Measurements from ENCODE around the gene SYPL1. TPM values are rescaled to one million over a fixed set of nuclear protein-coding genes. Genes with fewer than 3 reads are reported as not detected.

The SYPL1 gene
- total and polyA plus RNA-seq, 9 of the 15 experiments (the other 6 are each of a cell fraction or from before 2014, with no cell fraction given) = 23.8 to 214 (median 70.2) TPM

GRCh38 chr7:106072715-106073091, 39.4 kb downstream of the SYPL1 start (continued):
- 0 out of 4 replicates have a peak, but pooled peaks of 1 of the 2 experiments have one; percentile 6 for TF ChIP-seq MAZ (CRISPR knock-in tag; conservative IDR thresholded peaks at IDR 0.05 in 1 of 2, IDR thresholded peaks at IDR 0.05 in 1 of 2)

GRCh38 chr7:106071999-106072714, 40.0 kb downstream of the SYPL1 start:
- peaks cover 13 to 32% of the 10 kb centered on the region in 2 experiments for H3K4me1 ChIP-seq (replicated peaks in 1 of 2; ENCODE audit: control insufficient read depth in 2 of 2, insufficient read depth in 2 of 2, low read length in 2 of 2)
- peak; percentile 87 for ATAC-seq
- peak; percentile 81 for TF ChIP-seq ZKSCAN8 (CRISPR knock-in tag; IDR thresholded peaks at IDR 0.05)
- TF ChIP-seq BRF1 (IDR thresholded peaks at IDR 0.05; ENCODE audit: borderline replicate concordance, extremely low read depth, insufficient read length) = no peak
- TF ChIP-seq ZNF174 (CRISPR knock-in tag; IDR thresholded peaks at IDR 0.05) = no peak
- no peak for TF ChIP-seq WHSC1 (IDR thresholded peaks at IDR 0.05; ENCODE audit: low read length)
- no peak for TF ChIP-seq ZSCAN29 (IDR thresholded peaks at IDR 0.05)
- TF ChIP-seq ZNF76 (CRISPR knock-in tag; IDR thresholded peaks at IDR 0.05; ENCODE audit: borderline replicate concordance) = no peak
- no peak for TF ChIP-seq MAFG (tag; conservative IDR thresholded peaks at IDR 0.05)
- TF ChIP-seq ELF2 (CRISPR knock-in tag; IDR thresholded peaks at IDR 0.05) = no peak
- peak in 1 of 2 experiments; percentile 86; a peak in 2 of 4 replicates for TF ChIP-seq ETV6 (IDR thresholded peaks at IDR 0.05; ENCODE audit: borderline replicate concordance in 1 of 2, low read depth in 2 of 2, low read length in 1 of 2)
- no peak for TF ChIP-seq ETV6 (CRISPR knock-in tag; IDR thresholded peaks at IDR 0.05; ENCODE audit: borderline replicate concordance)
- no peak for TF ChIP-seq MAFF (IDR thresholded peaks at IDR 0.05; ENCODE audit: low read length)
- no peak for TF ChIP-seq KLF1 (tag; IDR thresholded peaks at IDR 0.05)
- TF ChIP-seq PTRF (tag; IDR thresholded peaks at IDR 0.05) = no peak
- TF ChIP-seq TCF15 (CRISPR knock-in tag; IDR thresholded peaks at IDR 0.05) = no peak
- no peak for TF ChIP-seq NR2C2 (CRISPR knock-in tag; IDR thresholded peaks at IDR 0.05)
- TF ChIP-seq NR2C2 (tag; IDR thresholded peaks at IDR 0.05) = peak; percentile 80
- TF ChIP-seq TCF3 (CRISPR knock-in tag; IDR thresholded peaks at IDR 0.05) = peak; percentile 98
- TF ChIP-seq JUN (IDR thresholded peaks at IDR 0.05; ENCODE audit: borderline replicate concordance, low read depth, low read length) = peak; percentile 71; the same call in 1 of the 2 replicates
- no peak for TF ChIP-seq JUN (CRISPR knock-in tag; IDR thresholded peaks at IDR 0.05; ENCODE audit: borderline replicate concordance)
- no peak for TF ChIP-seq ATF2 (CRISPR knock-in tag; IDR thresholded peaks at IDR 0.05)

More at GRCh38 chr7:106071999-106072714, 40.0 kb downstream of the SYPL1 start:
- ChIA-PET CTCF (ENCODE audit: low intra/inter-chr PET ratio) (interaction anchor here (0.7 to 0.9 kb wide), 3 partner anchors 63 to 86 kb away, joined by 3 read pairs; no protein-coding TSS in a partner anchor), POLR2A (interaction anchor here (0.6 to 4.7 kb wide), 12 partner anchors 9 to 903 kb away, joined by 3 to 42 read pairs (median 6); partner anchors contain the start of gene SYPL1)
- FAIRE-seq (peak; percentile 87), DNase-seq (ENCODE audit: extremely low read depth in 1 of 4, low spot score in 3 of 4) (peak; percentile 83 to 90 (median 88))
- H4K20me1 ChIP-seq (replicated peaks; ENCODE audit: control insufficient read depth, insufficient read depth, low read length) = peaks cover 8% of the 10 kb centered on the region; the same call in 1 of the 2 replicates
- 0% methylated on average over 9 of the region's 9 CpGs for WGBS (ENCODE audit: insufficient coverage, low coverage, missing lambda C conversion rate)
- H3K4me2 ChIP-seq (ENCODE audit: insufficient read depth, low read length) = peak overlapping the region; percentile 41; the same call in 1 of the 2 replicates
- H3K27ac ChIP-seq (ENCODE audit: extremely low read depth, low read depth, low read length) = no peak overlapping the region
- intact Hi-C loops (cut with micrococcal nuclease) (no loop called here), in situ Hi-C loops (cut with MboI) (no loop called here)
- peaks cover 8 to 29% of the 10 kb centered on the region in 2 experiments; a peak in 3 of 5 replicates for H3K27me3 ChIP-seq (ENCODE audit: control insufficient read depth in 2 of 2, insufficient read depth in 2 of 2, low read length in 2 of 2)
- no peaks in the 10 kb centered on the region for H3K79me2 ChIP-seq (ENCODE audit: control insufficient read depth, insufficient read depth, low read length)
- no peak overlapping the region for H3K9ac ChIP-seq (ENCODE audit: insufficient read depth in 1 of 2, low read depth in 2 of 2, low read length in 2 of 2)
- no TSS peak for BruUV-seq (replicated peaks)
- H3K9me1 ChIP-seq (ENCODE audit: control insufficient read depth, insufficient read depth, low read length) = no peaks in the 10 kb centered on the region
- H2AFZ ChIP-seq (ENCODE audit: low read depth, low read length) = no peak overlapping the region
- no peaks in the 10 kb centered on the region for H3K36me3 ChIP-seq (ENCODE audit: control insufficient read depth, insufficient read depth, low read length)
- no peaks in the 10 kb centered on the region for H3K9me3 ChIP-seq (replicated peaks; ENCODE audit: control insufficient read depth, insufficient read depth, low read depth, low read length)
- no peak overlapping the region for H3K4me3 ChIP-seq

All from K562 (cell line).